Uterus (tissue), 4 donors: ENCODE measurements around the gene FKBP2. TPM values are rescaled to one million over a fixed set of nuclear protein-coding genes. Genes with fewer than 3 reads are reported as not detected.

ENCODE experiments used
- DNase-seq, 2 donors: peaks; one replicate each; pipeline ENCODE4 v3.0.0-alpha.2; 2019 to 2020
- H3K27ac ChIP-seq, 2 donors: fragments of 200-600 bp; sonication (generic); 1 replicate in 1 of 2; 2 replicates in 1 of 2; pipeline ENCODE4 v1.5.1; 2016 to 2018
- H3K27me3 ChIP-seq, 2 donors: fragments of 200-600 bp; sonication (generic); one replicate each; pipeline ENCODE4 v1.5.1; 2018 to 2019; ENCODE audit warnings: control low read depth in 1 of 2
- H3K36me3 ChIP-seq, 2 donors: fragments of 200-600 bp; sonication (generic); one replicate each; pipeline ENCODE4 v1.5.1; 2019; ENCODE audit warnings: control low read depth in 1 of 2
- H3K4me1 ChIP-seq, 2 donors: fragments of 200-600 bp; sonication (generic); one replicate each; pipeline ENCODE4 v1.5.1; 2018 to 2019; ENCODE audit warnings: control low read depth in 1 of 2
- H3K4me3 ChIP-seq, 2 donors: fragments of 200-600 bp; sonication (generic); 1 replicate in 1 of 2; 2 replicates in 1 of 2; pipeline ENCODE4 v1.5.1; 2018 to 2019; ENCODE audit warnings: mild to moderate bottlenecking in 1 of 2
- H3K9me3 ChIP-seq, 2 donors: fragments of 200-600 bp; sonication (generic); one replicate each; pipeline ENCODE4 v1.5.1; 2019; ENCODE audit warnings: control low read depth in 1 of 2
- POLR2A ChIP-seq, 2 donors: fragments of 450-650 bp; IDR thresholded peaks; one replicate each; pipeline ENCODE4 v1.6.1; 2016; ENCODE audit warnings: antibody characterized with exemption in 2 of 2, mild to moderate bottlenecking in 1 of 2, moderate library complexity in 1 of 2
- intact Hi-C: fragments of 100-400 bp; cut with DNase I; formaldehyde crosslinking; loops from one replicate; pipeline ENCODE4 v1.15.1; 2023; ENCODE audit warnings: low total_unique reads
- total RNA-seq, 4 donors: library from RNA; depleted of rRNA in 3 of 4; stranded (reverse); fragments of >200 nt in 3 of 4; gene quantifications; one replicate each; pipeline versions ENCODE4 v1.1.0 to v1.2.4, GENCODE V29; 2014 to 2023
- TF ChIP-seq, protein P1 (sequence below), 4 experiments: fragments of 200-600 bp in 2 of 4; fragments of 450-650 bp in 2 of 4; sonication (generic) in 2 of 4; IDR thresholded peaks; one replicate each; pipeline ENCODE4 v1.5.1; 2016 to 2019; ENCODE audit warnings: antibody characterized with exemption in 4 of 4, mild to moderate bottlenecking in 2 of 4, moderate library complexity in 1 of 4
- donor health status: DM: yes; HTN: yes; CAD: no.

Gene FKBP2
- total RNA-seq, 4 donors from 2014 or later: 22.3 to 74.0 (median 37.7) TPM

GRCh38 chr11:64263947-64264317 lies 23.0 kb downstream of the FKBP2 start:
- no peak overlapping the region for H3K4me3 ChIP-seq
- no peaks in the 10 kb centered on the region for H3K9me3 ChIP-seq
- no peak for TF ChIP-seq POLR2A (IDR thresholded peaks at IDR 0.05)
- TF ChIP-seq, protein P1, sequence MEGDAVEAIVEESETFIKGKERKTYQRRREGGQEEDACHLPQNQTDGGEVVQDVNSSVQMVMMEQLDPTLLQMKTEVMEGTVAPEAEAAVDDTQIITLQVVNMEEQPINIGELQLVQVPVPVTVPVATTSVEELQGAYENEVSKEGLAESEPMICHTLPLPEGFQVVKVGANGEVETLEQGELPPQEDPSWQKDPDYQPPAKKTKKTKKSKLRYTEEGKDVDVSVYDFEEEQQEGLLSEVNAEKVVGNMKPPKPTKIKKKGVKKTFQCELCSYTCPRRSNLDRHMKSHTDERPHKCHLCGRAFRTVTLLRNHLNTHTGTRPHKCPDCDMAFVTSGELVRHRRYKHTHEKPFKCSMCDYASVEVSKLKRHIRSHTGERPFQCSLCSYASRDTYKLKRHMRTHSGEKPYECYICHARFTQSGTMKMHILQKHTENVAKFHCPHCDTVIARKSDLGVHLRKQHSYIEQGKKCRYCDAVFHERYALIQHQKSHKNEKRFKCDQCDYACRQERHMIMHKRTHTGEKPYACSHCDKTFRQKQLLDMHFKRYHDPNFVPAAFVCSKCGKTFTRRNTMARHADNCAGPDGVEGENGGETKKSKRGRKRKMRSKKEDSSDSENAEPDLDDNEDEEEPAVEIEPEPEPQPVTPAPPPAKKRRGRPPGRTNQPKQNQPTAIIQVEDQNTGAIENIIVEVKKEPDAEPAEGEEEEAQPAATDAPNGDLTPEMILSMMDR (IDR thresholded peaks at IDR 0.05): no peak
- H3K27me3 ChIP-seq: no peaks in the 10 kb centered on the region
- peaks cover 0 to 11% of the 10 kb centered on the region in 2 donors for H3K4me1 ChIP-seq
- no peak for DNase-seq
- H3K27ac ChIP-seq: no peak overlapping the region
- intact Hi-C loops: no loop called here
- no peaks in the 10 kb centered on the region for H3K36me3 ChIP-seq

DNA sequence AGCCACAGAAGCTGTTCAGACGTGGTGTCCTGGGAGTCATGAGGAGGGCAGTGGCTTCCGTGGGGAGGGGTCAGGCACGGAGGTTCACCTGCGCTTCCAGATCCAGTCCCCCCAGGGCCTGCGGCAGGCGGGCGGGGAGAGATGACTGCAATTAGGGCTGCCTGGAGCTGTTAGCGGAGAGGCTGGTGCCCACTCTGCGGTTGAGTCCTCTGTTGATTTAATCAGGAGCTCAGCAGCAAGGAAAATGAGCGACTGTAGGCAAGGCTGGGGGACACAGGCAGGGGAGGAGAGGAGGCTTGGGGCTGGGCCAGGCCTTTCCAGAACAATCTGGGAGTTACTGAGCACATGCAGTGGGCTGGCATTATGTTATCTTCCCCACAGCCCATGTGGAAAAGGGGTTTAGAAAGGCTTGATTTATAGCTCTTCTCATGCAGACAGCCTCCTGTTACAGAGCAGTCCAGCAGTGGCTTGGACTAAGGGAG lies 23.5 kb downstream of the FKBP2 start:
- Histone ChIP-seq H3K4me3 (no peak overlapping the region), H3K36me3 (no peaks in the 10 kb centered on the region), H3K4me1 (peaks cover 0 to 11% of the 10 kb centered on the region in 2 donors), H3K9me3 (no peaks in the 10 kb centered on the region), H3K27me3 (no peaks in the 10 kb centered on the region), H3K27ac (no peak overlapping the region)
- no peak for DNase-seq
- intact Hi-C loops: no loop called here
- no peak for TF ChIP-seq POLR2A (IDR thresholded peaks at IDR 0.05)
- TF ChIP-seq, protein P1 (IDR thresholded peaks at IDR 0.05): no peak

DNA sequence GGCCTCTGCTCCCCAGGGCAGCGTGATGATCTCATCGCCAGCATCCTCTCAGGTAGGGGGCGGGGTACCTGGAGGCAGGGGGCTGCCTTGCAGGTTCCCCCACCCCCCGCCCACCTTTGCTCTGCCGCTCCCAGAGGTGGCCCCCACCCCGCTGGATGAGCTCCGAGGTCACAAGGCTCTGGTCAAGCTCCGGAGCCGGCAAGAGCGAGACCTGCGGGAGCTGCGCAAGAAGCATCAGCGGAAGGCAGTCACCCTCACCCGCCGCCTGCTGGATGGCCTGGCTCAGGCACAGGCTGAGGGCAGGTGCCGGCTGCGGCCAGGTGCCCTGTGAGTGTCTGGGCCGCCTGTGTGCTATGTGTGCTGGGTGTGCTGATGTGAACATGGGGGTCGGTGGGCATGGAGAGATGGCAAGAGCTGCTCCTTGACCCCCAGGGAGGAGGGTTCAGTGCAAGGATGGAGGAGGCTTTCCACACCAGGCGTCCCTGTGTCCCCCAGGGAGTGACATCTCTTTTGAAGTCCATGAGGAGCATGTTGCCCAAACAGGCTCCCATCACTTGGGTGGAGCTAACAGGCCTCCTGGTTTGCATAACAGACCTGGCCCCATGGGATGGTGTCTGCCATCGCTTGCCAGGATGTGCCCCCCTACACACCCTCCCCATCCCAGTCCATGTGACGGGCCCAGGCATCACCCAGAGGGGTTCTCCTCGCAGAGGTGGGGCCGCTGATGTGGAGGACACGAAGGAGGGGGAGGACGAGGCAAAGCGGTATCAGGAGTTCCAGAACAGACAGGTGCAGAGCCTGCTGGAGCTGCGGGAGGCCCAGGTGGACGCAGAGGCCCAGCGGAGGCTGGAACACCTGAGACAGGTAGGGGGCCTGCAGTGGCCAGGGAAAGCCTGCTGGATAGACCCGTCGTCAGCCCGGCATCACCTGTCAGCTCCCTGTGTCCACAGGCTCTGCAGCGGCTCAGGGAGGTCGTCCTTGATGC lies 24.6 kb downstream of the FKBP2 start:
- Histone ChIP-seq H3K27me3 (no peaks in the 10 kb centered on the region), H3K27ac (no peak overlapping the region), H3K36me3 (no peaks in the 10 kb centered on the region), H3K9me3 (no peaks in the 10 kb centered on the region), H3K4me1 (peaks cover 0 to 11% of the 10 kb centered on the region in 2 donors), H3K4me3 (no peak overlapping the region)
- no peak for TF ChIP-seq POLR2A (IDR thresholded peaks at IDR 0.05)
- TF ChIP-seq, protein P1 (IDR thresholded peaks at IDR 0.05): no peak
- intact Hi-C loops: no loop called here
- DNase-seq: no peak

DNA sequence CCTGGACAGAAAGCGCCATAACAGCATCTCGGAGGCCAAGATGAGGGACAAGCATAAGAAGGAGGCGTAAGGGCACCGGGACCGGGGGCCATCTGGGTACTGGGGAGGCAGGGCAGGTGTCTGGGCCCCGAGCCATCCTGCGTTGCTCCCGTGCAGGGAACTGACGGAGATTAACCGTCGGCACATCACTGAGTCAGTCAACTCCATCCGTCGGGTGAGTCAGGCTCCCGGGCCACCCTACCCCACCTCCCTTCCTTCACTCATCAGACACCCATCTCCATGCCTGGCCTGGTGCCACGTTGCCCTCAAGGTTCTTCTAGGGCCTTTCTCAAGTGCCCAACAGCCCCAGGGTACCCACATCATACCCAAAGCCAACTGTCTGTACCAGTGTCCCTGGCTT lies 25.4 kb downstream of the FKBP2 start:
- no peak for DNase-seq
- intact Hi-C loops: no loop called here

More for the DNA sequence above, 25.4 kb downstream of the FKBP2 start:
- Histone ChIP-seq H3K27ac (no peak overlapping the region), H3K9me3 (no peaks in the 10 kb centered on the region), H3K36me3 (no peaks in the 10 kb centered on the region), H3K4me3 (no peak overlapping the region), H3K27me3 (no peaks in the 10 kb centered on the region), H3K4me1 (peaks cover 0 to 11% of the 10 kb centered on the region in 2 donors)
- no peak for TF ChIP-seq POLR2A (IDR thresholded peaks at IDR 0.05)
- TF ChIP-seq, protein P1 (IDR thresholded peaks at IDR 0.05): no peak
